ENCODE measurements around the gene MGP. TPM values are rescaled to one million over a fixed set of nuclear protein-coding genes. Genes with fewer than 3 reads are reported as not detected.

Gene MGP
- polyA plus RNA-seq, 3 donors, result not detected

DNA sequence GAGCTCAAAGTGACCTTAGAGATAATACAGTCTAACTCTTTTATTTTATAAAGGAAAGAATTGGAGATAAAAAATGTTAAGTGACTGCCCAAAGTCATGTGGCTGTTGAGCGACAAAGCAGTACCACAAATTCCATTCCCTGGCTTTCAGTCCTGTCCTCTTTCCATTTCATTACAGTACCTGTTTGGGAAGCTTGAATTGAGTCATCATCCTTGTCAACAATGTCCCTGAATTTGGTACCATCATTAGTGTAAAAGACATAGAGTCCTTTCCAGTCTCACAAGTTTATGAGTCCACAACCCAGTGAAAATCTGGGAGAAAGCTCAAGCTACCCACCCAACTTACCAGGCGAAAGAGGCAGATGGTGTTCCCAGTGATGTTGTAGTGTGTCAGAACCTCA, 48.9 kb upstream of the MGP start:
- no peak for DNase-seq
- H3K4me1 Mint-ChIP-seq, result peaks cover 11% of the 10 kb centered on the region

DNA sequence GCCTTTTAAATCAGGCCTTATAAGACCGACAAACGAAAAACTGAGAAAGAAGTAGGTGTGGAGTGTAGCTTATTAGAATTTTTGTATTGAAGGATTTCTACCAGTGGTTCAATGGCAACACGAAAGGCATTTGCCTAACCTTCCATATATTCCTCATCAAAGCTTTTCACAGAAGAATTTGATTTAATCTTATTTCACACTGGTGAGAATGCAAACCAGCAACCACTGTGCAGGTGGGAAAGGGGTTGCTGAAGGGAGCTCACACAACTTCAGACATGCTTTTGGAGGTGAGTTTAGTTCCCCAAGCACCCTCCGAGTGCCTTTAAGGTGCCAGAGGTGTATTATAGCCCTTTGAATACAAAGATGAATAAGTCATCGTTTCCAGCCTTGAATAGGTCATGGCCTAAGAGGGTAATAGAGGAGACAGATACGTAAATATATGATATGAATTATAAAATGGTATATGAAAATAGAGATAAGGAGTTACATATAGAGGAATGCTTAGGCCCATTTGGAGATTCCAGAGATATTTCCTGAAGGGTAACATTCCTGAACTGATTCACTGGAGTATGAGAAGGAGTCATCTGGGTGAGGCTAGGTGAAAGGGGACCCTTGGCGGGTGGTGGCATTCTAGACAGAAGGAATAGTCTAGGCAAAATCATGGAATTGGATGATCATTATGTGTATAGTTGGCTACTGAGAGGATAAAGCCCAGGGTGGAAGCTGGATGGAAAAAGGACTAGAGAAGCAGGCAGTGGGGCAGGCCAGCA, 46.3 kb upstream of the MGP start:
- no peaks in the 10 kb centered on the region for H3K4me1 Mint-ChIP-seq
- no peak overlapping the region for H3K27ac ChIP-seq (ENCODE audit: low read depth in 1 of 2, low read length in 2 of 2)
- H3K9me3 Mint-ChIP-seq, result no peaks in the 10 kb centered on the region
- H3K27me3 ChIP-seq (ENCODE audit: control insufficient read depth in 2 of 2, insufficient read depth in 2 of 2, low read length in 2 of 2), result no peaks in the 10 kb centered on the region
- intact Hi-C loops (cut with micrococcal nuclease), result loop anchor here in 1 of 2 donors (10.0 kb wide), 1 partner anchor 87 kb away; the partner anchor contains the start of gene ART4
- DNase-seq, result no peak
- TF ChIP-seq, protein P1, sequence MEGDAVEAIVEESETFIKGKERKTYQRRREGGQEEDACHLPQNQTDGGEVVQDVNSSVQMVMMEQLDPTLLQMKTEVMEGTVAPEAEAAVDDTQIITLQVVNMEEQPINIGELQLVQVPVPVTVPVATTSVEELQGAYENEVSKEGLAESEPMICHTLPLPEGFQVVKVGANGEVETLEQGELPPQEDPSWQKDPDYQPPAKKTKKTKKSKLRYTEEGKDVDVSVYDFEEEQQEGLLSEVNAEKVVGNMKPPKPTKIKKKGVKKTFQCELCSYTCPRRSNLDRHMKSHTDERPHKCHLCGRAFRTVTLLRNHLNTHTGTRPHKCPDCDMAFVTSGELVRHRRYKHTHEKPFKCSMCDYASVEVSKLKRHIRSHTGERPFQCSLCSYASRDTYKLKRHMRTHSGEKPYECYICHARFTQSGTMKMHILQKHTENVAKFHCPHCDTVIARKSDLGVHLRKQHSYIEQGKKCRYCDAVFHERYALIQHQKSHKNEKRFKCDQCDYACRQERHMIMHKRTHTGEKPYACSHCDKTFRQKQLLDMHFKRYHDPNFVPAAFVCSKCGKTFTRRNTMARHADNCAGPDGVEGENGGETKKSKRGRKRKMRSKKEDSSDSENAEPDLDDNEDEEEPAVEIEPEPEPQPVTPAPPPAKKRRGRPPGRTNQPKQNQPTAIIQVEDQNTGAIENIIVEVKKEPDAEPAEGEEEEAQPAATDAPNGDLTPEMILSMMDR (IDR thresholded peaks at IDR 0.05), result no peak
- H3K36me3 ChIP-seq (replicated peaks in 1 of 2; ENCODE audit: control insufficient read depth in 1 of 2, insufficient read depth in 2 of 2, low read length in 2 of 2), result peaks cover 73 to 93% of the 10 kb centered on the region in 2 donors
- peaks cover 72 to 75% of the 10 kb centered on the region in 2 donors for H3K36me3 Mint-ChIP-seq
- H3K4me3 Mint-ChIP-seq, result no peak overlapping the region
- no peaks in the 10 kb centered on the region for H3K27me3 Mint-ChIP-seq (ENCODE audit: low read depth in 3 of 3)
- no peak overlapping the region for H3K4me3 ChIP-seq (replicated peaks in 1 of 3; ENCODE audit: low read depth in 2 of 3, low read length in 3 of 3)
- no peak overlapping the region for H3K9ac ChIP-seq (ENCODE audit: insufficient read depth, low read length, poor library complexity, severe bottlenecking)
- no peaks in the 10 kb centered on the region for H3K79me2 ChIP-seq (ENCODE audit: insufficient read depth, low read length)
- 90% methylated on average over 4 of the region's 7 CpGs for WGBS (ENCODE audit: insufficient coverage)
- no peak overlapping the region for H3K4me2 ChIP-seq (replicated peaks; ENCODE audit: extremely low read depth, low read length, poor library complexity, severe bottlenecking)
- no peak overlapping the region for H3K27ac Mint-ChIP-seq
- H2AFZ ChIP-seq (ENCODE audit: insufficient read depth, low read depth, low read length, poor library complexity, severe bottlenecking), result no peak overlapping the region
- H3K9me3 ChIP-seq (replicated peaks in 1 of 2; ENCODE audit: control insufficient read depth in 1 of 2, insufficient read depth in 1 of 2, low read length in 2 of 2), result no peaks in the 10 kb centered on the region
- no peaks in the 10 kb centered on the region for H3K4me1 ChIP-seq (ENCODE audit: control insufficient read depth in 1 of 2, insufficient read depth in 2 of 2, low read length in 2 of 2)
- H4K20me1 ChIP-seq (ENCODE audit: insufficient read depth, low read length), result no peaks in the 10 kb centered on the region

More for the DNA sequence above, 48.9 kb upstream of the MGP start:
- Mint-ChIP-seq H3K4me3 (no peak overlapping the region), H3K9me3 (no peaks in the 10 kb centered on the region), H3K27me3 (ENCODE audit: low read depth in 3 of 3) (no peaks in the 10 kb centered on the region), H3K27ac (no peak overlapping the region), H3K36me3 (peaks cover 65 to 74% of the 10 kb centered on the region in 2 donors)
- Histone ChIP-seq H4K20me1 (ENCODE audit: insufficient read depth, low read length) (peaks cover 16% of the 10 kb centered on the region), H3K27ac (ENCODE audit: low read depth in 1 of 2, low read length in 2 of 2) (no peak overlapping the region), H3K36me3 (replicated peaks in 1 of 2; ENCODE audit: control insufficient read depth in 1 of 2, insufficient read depth in 2 of 2, low read length in 2 of 2) (peaks cover 60 to 88% of the 10 kb centered on the region in 2 donors), H3K79me2 (ENCODE audit: insufficient read depth, low read length) (no peaks in the 10 kb centered on the region), H2AFZ (ENCODE audit: insufficient read depth, low read depth, low read length, poor library complexity, severe bottlenecking) (no peak overlapping the region), H3K4me1 (ENCODE audit: control insufficient read depth in 1 of 2, insufficient read depth in 2 of 2, low read length in 2 of 2) (peaks cover 4 to 6% of the 10 kb centered on the region in 2 donors), H3K4me3 (replicated peaks in 1 of 3; ENCODE audit: low read depth in 2 of 3, low read length in 3 of 3) (no peak overlapping the region), H3K9ac (ENCODE audit: insufficient read depth, low read length, poor library complexity, severe bottlenecking) (no peak overlapping the region), H3K27me3 (ENCODE audit: control insufficient read depth in 2 of 2, insufficient read depth in 2 of 2, low read length in 2 of 2) (no peaks in the 10 kb centered on the region), H3K4me2 (replicated peaks; ENCODE audit: extremely low read depth, low read length, poor library complexity, severe bottlenecking) (no peak overlapping the region), H3K9me3 (replicated peaks in 1 of 2; ENCODE audit: control insufficient read depth in 1 of 2, insufficient read depth in 1 of 2, low read length in 2 of 2) (no peaks in the 10 kb centered on the region)
- TF ChIP-seq, protein P1 (IDR thresholded peaks at IDR 0.05), result no peak
- WGBS (ENCODE audit: insufficient coverage), result no CpG with 5 or more reads among the region's 2 CpGs
- intact Hi-C loops (cut with micrococcal nuclease), result loop anchor here in 1 of 2 donors (10.0 kb wide), 1 partner anchor 90 kb away; the partner anchor contains the start of gene ART4

Measured in CD14-positive monocyte (primary cell).